Right atrium auricular region (tissue), 2 donors: ENCODE data around the gene TCL1B. TPM values are rescaled to one million over a fixed set of nuclear protein-coding genes. Genes with fewer than 3 reads are reported as not detected.

Experiments
- DNase-seq: peaks from one replicate; pipeline ENCODE4 v3.0.0-alpha.2; 2019; ENCODE audit warnings: low spot score
- H3K27ac ChIP-seq, 2 donors: fragments of 200-600 bp; sonication (generic); 1 replicate in 1 of 2; 2 replicates in 1 of 2; pipeline ENCODE4 v1.5.1; 2016 to 2019
- H3K27me3 ChIP-seq, 2 donors: fragments of 200-600 bp; sonication (generic); one replicate each; pipeline versions ENCODE4 v1.5.1 to v1.6.0; 2017 to 2019
- H3K36me3 ChIP-seq: fragments of 200-600 bp; sonication (generic); one replicate; pipeline ENCODE4 v1.5.1; 2016
- H3K4me1 ChIP-seq, 2 donors: fragments of 200-600 bp; sonication (generic); one replicate each; pipeline versions ENCODE4 v1.5.1 to v1.6.0; 2017 to 2019
- H3K4me3 ChIP-seq, 2 donors: fragments of 200-600 bp; sonication (generic); 1 replicate in 1 of 2; 2 replicates in 1 of 2; pipeline ENCODE4 v1.5.1; 2017 to 2019; ENCODE audit warnings: mild to moderate bottlenecking in 1 of 2, moderate library complexity in 1 of 2
- H3K9me3 ChIP-seq, 2 donors: fragments of 200-600 bp; sonication (generic); one replicate each; pipeline ENCODE4 v1.5.1; 2019
- CTCF ChIP-seq, 2 donors: fragments of 200-600 bp; sonication (generic); IDR thresholded peaks; one replicate each; pipeline ENCODE4 v1.5.1; 2019; ENCODE audit warnings: antibody characterized with exemption in 2 of 2
- total RNA-seq, 2 donors: library from RNA; depleted of rRNA; stranded (reverse); fragments of >200 nt; gene quantifications; one replicate each; pipeline ENCODE4 v1.1.0, GENCODE V29; 2016

Gene TCL1B
- total RNA-seq, 2 donors from 2014 or later, result not detected

GRCh38 chr14:95681153-95681552 lies 5.1 kb upstream of the TCL1B start:
- DNase-seq, result no peak
- no peaks in the 10 kb centered on the region for H3K27me3 ChIP-seq
- H3K27ac ChIP-seq, result no peak overlapping the region
- H3K36me3 ChIP-seq, result no peaks in the 10 kb centered on the region
- H3K9me3 ChIP-seq, result peaks cover 0 to 7% of the 10 kb centered on the region in 2 donors
- H3K4me3 ChIP-seq, result no peak overlapping the region
- H3K4me1 ChIP-seq, result no peaks in the 10 kb centered on the region
- TF ChIP-seq CTCF (IDR thresholded peaks at IDR 0.05), result no peak

DNA sequence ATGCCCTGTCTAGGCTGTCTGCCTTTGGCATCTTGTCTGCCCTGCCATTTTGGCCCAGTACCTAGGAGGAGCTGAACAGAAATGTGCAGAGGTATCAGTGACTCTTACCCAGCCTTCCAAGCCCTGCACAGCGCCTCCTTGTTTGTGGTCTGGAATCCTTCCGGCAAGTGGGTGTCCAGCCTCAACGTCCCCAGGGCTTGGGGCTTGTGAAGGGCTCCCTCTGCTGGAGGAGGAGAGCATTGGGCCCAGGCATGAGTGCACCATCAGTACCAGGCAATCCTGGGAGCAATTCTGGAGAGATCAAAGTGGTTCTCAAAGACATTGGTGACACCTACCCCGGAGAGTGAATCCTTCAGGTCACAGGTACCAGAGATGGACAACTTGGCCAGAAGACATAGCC lies 2.4 kb upstream of the TCL1B start:
- TF ChIP-seq CTCF (IDR thresholded peaks at IDR 0.05), result peak in 1 of 2 donors; percentile 46
- DNase-seq, result no peak

GRCh38 chr14:95686935-95687334 lies 709 bp downstream of the TCL1B start:
- no peak overlapping the region for H3K4me3 ChIP-seq
- no peaks in the 10 kb centered on the region for H3K27me3 ChIP-seq
- H3K4me1 ChIP-seq, result no peaks in the 10 kb centered on the region
- no peak for DNase-seq
- no peaks in the 10 kb centered on the region for H3K9me3 ChIP-seq
- H3K27ac ChIP-seq, result no peak overlapping the region
- TF ChIP-seq CTCF (IDR thresholded peaks at IDR 0.05), result no peak
- no peaks in the 10 kb centered on the region for H3K36me3 ChIP-seq

More for the DNA sequence above, 2.4 kb upstream of the TCL1B start:
- H3K9me3 ChIP-seq, result no peaks in the 10 kb centered on the region
- H3K4me3 ChIP-seq, result no peak overlapping the region
- no peaks in the 10 kb centered on the region for H3K36me3 ChIP-seq
- no peaks in the 10 kb centered on the region for H3K4me1 ChIP-seq
- no peak overlapping the region for H3K27ac ChIP-seq
- H3K27me3 ChIP-seq, result no peaks in the 10 kb centered on the region

DNA sequence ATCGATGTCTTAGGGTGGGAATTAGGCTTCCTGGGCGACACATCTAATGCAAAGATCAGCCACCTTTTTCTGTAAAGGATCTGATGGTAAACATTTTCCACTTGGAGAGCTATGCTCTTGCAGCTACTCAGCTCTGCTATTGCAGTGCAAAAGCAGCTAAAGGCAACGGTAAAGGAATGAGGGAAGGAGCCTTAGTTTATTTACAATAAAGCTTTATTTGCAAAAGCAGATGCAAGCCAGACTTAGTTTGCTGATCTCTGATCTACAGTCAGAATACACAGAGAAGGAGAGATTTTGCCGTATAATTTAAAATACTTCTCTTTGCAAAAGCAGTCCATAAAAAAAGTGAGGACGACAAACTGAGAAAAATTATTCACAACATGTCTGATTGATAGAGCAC lies 3.2 kb downstream of the TCL1B start:
- DNase-seq, result no peak
- Histone ChIP-seq H3K27ac (no peak overlapping the region), H3K27me3 (no peaks in the 10 kb centered on the region)

DNA sequence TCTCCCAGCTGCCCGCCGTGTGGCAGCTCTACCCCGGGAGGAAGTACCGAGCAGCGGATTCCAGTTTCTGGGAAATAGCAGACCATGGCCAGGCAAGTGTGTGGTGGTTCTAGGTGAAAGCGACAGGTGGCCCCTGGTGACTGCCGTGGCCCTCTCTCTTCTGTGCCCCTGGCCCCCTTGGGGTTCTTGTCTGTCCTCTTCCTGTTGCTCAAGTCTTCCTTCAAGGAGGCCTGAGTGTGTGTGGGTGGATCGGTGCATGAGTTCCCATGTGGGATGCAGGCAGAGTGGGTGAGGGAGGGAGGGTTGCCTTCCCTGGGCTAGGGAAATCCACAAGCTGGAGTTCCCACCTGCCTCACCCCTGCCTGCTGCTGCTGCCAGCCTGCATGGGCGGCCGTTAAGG lies 4.6 kb downstream of the TCL1B start:
- no peak for TF ChIP-seq CTCF (IDR thresholded peaks at IDR 0.05)
- H3K27me3 ChIP-seq, result no peaks in the 10 kb centered on the region
- no peak overlapping the region for H3K4me3 ChIP-seq
- no peaks in the 10 kb centered on the region for H3K36me3 ChIP-seq
- no peak overlapping the region for H3K27ac ChIP-seq
- DNase-seq, result no peak
- no peaks in the 10 kb centered on the region for H3K4me1 ChIP-seq
- no peaks in the 10 kb centered on the region for H3K9me3 ChIP-seq

More for the DNA sequence above, 3.2 kb downstream of the TCL1B start:
- no peak overlapping the region for H3K4me3 ChIP-seq
- H3K4me1 ChIP-seq, result no peaks in the 10 kb centered on the region
- no peak for TF ChIP-seq CTCF (IDR thresholded peaks at IDR 0.05)
- no peaks in the 10 kb centered on the region for H3K9me3 ChIP-seq
- H3K36me3 ChIP-seq, result no peaks in the 10 kb centered on the region

GRCh38 chr14:95691591-95691990 lies 5.4 kb downstream of the TCL1B start:
- Histone ChIP-seq H3K27ac (no peak overlapping the region), H3K27me3 (no peaks in the 10 kb centered on the region), H3K4me1 (no peaks in the 10 kb centered on the region), H3K4me3 (no peak overlapping the region), H3K36me3 (no peaks in the 10 kb centered on the region), H3K9me3 (no peaks in the 10 kb centered on the region)
- TF ChIP-seq CTCF (IDR thresholded peaks at IDR 0.05), result no peak
- no peak for DNase-seq
